ENCODE measurements around the gene RCOR3. TPM values are rescaled to one million over a fixed set of nuclear protein-coding genes. Genes with fewer than 3 reads are reported as not detected.
"Not testable (repeated sequence)": the region's sequence is repeated elsewhere in the genome, so short reads cannot be mapped to it uniquely, and the experiment has no call there.

The RCOR3 gene
- total RNA-seq, 1 experiment from 2014 or later = 15.6 TPM

GRCh38 chr1:211260141-211261107, 1.3 kb downstream of the RCOR3 start:
- DNase-seq (ENCODE audit: low read depth) = peak; percentile 83

DNA sequence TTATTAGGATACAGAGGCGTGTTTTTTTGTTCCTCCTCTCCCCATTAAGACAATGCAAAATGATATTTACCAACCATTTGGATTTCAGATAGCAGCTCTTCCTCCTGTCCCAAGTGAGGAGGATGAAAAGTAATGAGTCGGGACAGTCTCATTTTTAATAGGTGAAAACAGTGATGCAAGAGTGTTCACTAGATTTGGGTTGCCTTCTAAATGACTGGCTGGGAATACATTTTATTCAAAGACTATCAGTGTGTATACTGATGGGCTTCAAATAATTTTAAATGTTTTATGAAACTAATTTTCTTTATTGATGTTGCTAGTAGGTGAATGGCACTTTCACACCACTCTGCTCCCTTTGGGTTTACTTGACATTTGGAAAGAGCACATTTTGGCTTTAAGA, 2.1 kb downstream of the RCOR3 start:
- no peak for DNase-seq (ENCODE audit: low read depth)

DNA sequence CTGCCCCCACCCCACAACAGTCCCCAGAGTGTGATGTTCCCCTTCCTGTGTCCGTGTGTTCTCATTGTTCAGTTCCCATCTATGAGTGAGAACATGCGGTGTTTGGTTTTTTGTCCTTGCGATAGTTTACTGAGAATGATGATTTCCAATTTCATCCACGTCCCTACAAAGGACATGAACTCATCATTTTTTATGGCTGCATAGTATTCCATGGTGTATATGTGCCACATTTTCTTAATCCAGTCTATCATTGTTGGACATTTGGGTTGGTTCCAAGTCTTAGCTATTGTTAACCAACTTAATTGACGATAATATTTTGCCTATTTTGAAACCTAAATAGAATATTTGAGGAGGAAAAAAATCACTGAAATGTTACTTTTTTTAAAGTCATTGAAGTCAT, 3.9 kb downstream of the RCOR3 start:
- DNase-seq (ENCODE audit: low read depth) = not testable (repeated sequence)

DNA sequence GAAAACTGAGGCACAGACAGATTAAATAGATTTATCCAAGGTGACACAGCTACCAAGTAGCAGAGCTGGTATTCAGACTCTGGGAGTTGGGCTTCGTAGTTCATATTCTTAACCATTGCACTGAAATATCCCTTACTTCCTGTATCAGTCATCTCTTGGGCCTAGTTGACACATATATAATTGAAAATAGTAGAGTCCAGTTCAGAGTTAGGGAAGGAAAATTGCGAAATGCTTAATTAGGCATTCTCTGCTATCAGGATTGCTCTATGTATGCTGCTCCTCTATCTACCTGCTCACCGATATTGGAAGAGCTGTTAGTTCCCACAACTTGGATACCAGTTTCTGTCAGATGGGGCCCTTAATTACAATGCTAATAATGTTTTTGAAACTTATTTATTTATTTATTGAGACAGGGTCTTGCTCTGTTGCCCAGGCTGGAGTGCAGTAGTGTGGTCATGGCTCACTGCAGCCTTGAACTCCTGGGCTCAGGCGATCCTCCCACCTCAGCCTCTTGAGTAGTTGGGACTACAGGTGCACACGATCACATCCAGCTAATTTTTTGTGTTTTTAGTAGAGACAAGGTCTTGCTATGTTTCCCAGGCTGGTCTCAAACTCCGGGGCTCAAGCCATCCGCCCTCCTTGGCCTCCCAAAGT, 8.2 kb downstream of the RCOR3 start:
- DNase-seq (ENCODE audit: low read depth) = no peak

GRCh38 chr1:211279340-211279739, 20.2 kb downstream of the RCOR3 start:
- DNase-seq (ENCODE audit: low read depth) = no peak

DNA sequence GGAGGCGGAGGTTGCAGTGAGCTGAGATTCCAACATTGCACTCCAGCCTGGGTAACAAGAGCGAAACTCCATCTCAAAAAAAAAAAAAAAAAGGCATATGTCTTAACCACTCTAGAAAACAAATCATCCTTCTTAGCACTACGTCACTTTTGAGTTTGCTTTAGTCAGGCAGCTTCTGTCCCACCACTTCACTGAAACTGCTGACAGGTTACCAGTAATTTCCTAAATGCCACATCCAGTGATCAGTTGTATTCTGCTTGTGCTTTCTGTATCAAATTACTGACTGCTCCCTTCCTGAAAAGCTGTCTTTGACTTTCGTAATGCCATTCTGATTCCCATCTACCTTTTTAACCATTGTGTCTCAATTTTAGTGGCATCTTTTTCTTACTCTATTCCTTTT, 21.7 kb downstream of the RCOR3 start:
- no peak for DNase-seq (ENCODE audit: low read depth)

DNA sequence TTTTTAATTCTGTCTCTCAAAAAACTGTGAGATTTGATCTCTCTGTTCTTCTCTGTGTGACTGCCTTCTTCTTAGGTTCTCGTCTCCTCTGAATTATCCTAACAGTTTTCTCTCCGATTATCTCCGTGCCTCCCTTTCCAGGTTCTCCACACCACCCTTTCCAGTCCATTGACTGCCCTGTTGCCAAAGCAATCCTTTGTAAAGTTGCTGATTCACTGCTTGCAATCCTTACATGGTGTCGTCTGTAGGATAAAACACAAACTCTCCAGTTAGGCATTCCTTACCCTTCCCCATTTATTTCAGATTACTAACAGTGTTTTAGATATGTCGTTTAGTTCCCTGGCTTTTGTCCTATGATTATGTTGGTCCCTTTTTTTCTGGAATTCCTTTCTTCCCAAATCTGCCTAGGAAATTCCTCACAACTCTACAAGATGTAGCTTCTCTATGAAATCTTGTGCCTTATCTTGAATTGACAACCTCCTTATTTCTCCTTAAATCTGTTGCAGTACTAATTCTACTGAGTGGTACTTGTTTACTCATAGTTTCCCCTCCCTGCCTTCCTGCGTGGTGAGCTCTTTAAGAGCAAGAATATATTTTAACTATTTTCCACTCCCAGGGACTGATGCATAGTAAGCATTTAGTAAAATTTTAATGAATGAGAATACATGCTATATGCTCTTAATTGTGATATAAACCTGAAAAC, 22.3 kb downstream of the RCOR3 start:
- DNase-seq (ENCODE audit: low read depth) = no peak

GRCh38 chr1:211282023-211282373, 22.8 kb downstream of the RCOR3 start:
- DNase-seq (ENCODE audit: low read depth) = no peak

DNA sequence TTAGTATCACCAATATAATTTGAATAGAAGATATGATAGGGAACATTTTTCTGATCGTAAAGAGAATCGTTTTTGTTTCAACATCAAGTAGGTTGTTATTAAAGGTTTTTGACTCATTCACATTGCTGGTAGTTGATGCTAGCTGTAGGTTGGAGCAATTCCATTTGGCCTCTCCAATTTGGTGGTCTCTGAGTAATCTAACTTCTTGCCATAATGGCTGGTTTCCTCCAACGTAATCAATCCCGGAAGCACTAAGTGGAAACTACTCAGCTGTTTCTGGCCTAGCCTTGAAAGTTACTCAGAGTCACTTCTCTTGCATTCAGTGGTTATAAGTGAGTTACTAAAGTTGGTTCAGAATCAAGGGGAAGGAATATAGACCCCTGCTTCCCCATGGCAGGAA, 26.0 kb downstream of the RCOR3 start:
- no peak for DNase-seq (ENCODE audit: low read depth)

GRCh38 chr1:211287218-211287617, 28.1 kb downstream of the RCOR3 start:
- no peak for DNase-seq (ENCODE audit: low read depth)

DNA sequence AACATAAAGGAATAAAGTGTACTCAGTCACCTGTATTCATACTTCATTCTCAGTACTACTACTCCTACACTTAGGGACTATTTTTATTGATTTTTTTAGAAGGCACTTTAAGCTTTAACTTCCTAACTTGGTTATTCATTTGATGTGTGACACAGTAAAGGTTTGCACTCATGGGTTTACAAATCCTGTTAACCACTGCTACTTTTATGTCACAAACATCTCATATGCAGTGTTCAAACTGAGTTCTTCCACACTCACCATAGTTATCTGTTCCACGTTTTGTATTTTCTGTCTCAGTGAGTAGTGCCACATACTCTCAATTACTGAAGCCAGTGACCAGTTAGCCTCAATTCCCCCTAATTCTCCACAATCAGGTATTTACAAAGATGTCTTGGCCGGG, 33.2 kb downstream of the RCOR3 start:
- DNase-seq (ENCODE audit: low read depth) = no peak

DNA sequence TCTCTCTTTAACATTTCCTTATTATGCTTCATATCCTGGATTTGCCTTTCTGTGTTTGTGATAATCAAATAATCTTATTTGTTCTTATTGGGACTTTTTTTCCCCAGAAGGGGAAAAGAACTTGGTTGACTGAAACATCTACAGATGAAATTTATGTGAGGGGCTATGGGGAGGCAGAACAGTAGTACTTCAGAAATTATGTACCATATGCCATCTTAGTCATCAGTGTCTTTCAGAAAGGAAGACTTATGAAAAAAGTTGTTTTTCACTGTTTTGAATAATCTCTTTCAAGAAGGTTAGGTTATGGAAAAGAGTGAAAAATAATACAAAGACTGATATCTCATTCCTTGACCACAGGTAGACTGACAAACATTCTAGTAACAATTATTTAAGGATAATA, 37.2 kb downstream of the RCOR3 start:
- DNase-seq (ENCODE audit: low read depth) = no peak

- no peak for DNase-seq (ENCODE audit: low read depth)
These were observed 45.9 kb downstream of the RCOR3 start for GRCh38 chr1:211305044-211305443.

DNA sequence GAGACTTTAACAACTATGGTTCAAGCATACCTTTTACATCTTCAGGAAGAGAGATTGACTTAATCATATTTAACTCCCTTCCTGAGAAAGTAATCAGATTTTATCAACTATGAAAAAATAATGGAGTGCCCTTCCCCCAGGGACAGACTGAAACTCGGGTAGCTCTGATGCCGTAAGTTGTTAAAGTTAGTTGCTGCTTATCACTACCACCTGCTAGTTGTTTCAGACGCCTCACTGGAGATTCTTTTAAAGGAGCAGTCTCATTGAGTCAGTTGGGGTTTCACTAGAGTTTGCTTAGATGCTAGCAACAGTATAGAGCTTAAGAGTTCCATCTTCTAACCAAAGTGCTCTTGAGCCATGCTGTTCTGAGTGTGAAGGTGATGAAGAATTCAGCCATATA, 50.5 kb downstream of the RCOR3 start:
- no peak for DNase-seq (ENCODE audit: low read depth)

DNA sequence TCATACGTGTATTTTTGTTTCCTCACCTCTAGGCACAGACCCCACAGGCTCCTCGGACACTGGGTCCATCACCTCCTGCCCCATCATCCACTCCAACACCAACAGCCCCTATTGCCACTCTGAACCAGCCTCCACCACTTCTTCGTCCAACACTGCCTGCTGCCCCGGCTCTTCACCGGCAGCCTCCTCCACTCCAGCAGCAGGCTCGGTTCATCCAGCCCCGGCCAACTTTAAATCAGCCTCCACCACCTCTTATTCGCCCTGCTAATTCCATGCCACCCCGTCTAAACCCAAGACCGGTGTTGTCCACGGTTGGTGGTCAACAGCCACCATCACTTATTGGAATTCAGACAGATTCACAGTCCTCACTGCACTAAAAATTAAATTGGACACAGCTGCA, 54.2 kb downstream of the RCOR3 start:
- no peak for DNase-seq (ENCODE audit: low read depth)

GRCh38 chr1:211318576-211319280, 59.6 kb downstream of the RCOR3 start:
- no peak for DNase-seq (ENCODE audit: low read depth)

DNA sequence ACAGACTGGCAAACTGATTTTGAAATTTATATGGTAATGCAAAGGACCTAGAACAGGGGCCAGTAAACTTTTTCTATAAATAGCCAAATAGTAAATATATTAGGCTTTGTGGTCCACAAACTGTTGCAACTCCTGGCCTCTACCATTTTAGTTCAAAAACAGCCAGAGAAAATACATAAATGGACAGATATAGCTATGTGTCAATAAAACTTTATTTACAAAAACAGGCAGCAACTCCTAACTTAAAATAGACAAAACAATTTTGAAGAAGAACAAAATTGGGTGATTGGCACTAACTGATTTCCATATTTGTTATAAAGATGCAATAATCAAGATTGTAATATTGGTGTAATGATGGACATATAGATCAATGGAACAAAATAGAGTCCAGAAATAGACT, 60.7 kb downstream of the RCOR3 start:
- DNase-seq (ENCODE audit: low read depth) = no peak

- peak; percentile 21 for DNase-seq (ENCODE audit: low read depth)
These were observed 61.8 kb downstream of the RCOR3 start for GRCh38 chr1:211320980-211321379.

DNA sequence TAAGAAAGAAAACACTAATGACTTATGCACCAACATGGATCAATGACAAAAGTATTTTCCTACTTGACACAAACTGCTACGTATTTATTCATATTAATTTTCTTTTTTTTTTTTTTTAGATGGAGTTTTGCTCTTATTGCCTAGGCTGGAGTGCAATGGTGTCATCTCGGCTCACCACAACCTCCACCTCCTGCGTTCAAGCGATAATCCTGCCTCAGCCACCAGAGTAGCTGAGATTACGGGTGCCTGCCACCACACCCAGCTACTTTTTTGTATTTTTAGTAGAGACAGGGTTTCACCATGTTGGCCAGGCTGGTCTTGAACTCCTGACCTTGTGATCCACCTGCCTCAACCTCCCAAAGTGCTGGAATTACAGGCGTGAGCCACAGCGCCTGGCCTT, 62.5 kb downstream of the RCOR3 start:
- not testable (repeated sequence) for DNase-seq (ENCODE audit: low read depth)

- DNase-seq (ENCODE audit: low read depth) = peak; percentile 60
These were observed 64.2 kb downstream of the RCOR3 start for GRCh38 chr1:211323156-211324063.

Measured in RPMI7951 (cell line).